SU-DHL-6 (cell line): ENCODE results near the gene TGFB2.

Source experiments
- CTCF ChIP-seq: fragments of 200-600 bp; sonication (generic); IDR thresholded peaks from one replicate; pipeline ENCODE4 v1.5.1; 2017; ENCODE audit warnings: antibody characterized with exemption, mild to moderate bottlenecking, low read length, moderate library complexity; ENCODE audit not compliant: insufficient read depth, poor library complexity, severe bottlenecking
- EZH2phosphoT487 ChIP-seq: fragments of 200-600 bp; sonication (generic), shearing (Covaris generic); conservative IDR thresholded peaks from 2 replicates; pipeline ENCODE4 v1.6.1; 2018; ENCODE audit warnings: mild to moderate bottlenecking, antibody characterized with exemption, low read length, moderate library complexity, mixed read lengths

- no peak for TF ChIP-seq CTCF
- no peak for TF ChIP-seq EZH2phosphoT487
Measured at GRCh38 chr1:218413179-218413578, 68.0 kb downstream of the TGFB2 start.
